ENCODE results near the gene SRMS.
"Not testable (repeated sequence)": the region's sequence is repeated elsewhere in the genome, so short reads cannot be mapped to it uniquely, and the experiment has no call there.

SRMS gene

DNA sequence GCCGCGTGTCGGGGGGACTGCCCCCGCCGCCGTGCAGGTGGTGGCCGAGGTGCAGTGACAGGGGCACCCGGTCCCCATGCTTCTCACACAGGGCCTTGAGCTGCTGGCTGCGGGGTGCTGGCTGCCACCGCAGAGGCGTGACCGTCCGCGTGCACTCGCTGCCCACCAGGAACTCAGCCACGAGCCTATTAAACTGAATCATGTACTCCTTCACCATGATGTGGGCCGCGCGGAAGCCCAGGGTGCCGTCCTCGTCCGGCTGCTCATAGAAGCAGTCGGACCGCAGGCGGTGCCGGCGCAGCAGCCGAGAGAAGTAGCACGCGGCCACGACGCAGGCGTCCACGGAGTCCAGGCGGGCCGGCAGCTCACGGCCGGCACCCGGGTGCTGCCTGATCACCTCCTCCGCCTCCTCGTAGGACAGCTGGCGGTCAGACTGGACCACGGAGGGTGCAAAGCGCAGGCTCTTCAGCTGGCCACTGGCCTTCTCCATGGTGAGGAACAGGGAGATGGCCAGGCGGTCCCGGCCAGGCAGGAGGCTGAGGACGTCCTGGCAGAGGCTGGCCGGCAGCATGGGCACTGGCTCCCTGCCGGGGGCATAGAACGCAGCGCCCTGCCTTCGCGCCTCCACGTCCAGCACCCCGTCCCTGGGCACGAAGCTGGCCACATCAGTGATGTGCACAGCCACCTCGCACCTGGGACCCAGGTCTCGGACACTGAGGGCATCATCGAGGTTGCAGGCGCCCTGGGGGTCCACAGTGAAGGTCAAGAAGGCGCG, 16.7 kb upstream of the SRMS start:
- no peaks in the 10 kb centered on the region for H3K27me3 Mint-ChIP-seq
- no peaks in the 10 kb centered on the region for H3K9me3 Mint-ChIP-seq
- no peak overlapping the region for H3K4me3 Mint-ChIP-seq
- no peak for DNase-seq
- H3K4me1 Mint-ChIP-seq = peaks cover 25 to 29% of the 10 kb centered on the region in 2 donors
- H3K36me3 Mint-ChIP-seq = peaks cover 34 to 37% of the 10 kb centered on the region in 2 donors
- no peak for ATAC-seq (replicated peaks)
- H3K27ac Mint-ChIP-seq = no peak overlapping the region

DNA sequence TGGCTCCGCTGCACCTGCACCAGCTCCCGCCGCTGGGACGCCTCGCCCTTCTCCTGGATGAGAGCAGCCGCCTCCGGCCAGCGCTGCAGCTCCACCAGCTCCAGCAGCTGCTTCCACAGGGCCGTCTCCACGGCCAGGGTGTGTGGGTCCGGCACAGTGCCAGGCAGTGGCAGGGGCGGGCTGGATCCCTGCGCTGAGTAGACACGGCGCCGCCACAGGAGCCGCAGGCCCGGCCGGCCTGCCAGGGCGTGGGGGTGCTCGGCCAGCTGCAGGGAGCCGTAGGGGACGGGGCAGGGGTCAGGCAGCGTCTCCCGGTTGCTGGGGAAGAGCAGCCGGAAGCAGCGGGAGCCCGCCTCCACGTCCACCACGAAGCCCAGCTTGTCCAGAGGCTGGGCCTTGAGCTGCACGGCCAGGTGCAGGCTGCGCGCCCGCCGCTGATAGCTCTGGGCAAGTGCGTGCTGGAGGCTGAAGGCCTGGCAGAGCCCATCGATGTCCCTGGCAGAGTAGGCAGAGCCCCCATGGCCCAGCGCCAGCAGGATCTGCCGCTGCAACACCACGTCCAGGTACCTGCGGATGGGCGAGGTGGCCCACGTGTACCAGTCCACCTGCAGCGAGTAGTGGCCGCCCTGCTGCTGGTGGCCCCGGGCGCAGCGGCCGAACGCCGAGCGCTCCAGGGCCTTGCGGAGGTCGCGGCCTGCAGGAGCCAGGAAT, 15.8 kb upstream of the SRMS start:
- Mint-ChIP-seq H3K27ac (no peak overlapping the region), H3K9me3 (peaks cover 0 to 1% of the 10 kb centered on the region in 2 donors), H3K27me3 (no peaks in the 10 kb centered on the region), H3K4me1 (peaks cover 21% of the 10 kb centered on the region in 2 donors), H3K4me3 (no peak overlapping the region), H3K36me3 (peaks cover 40 to 44% of the 10 kb centered on the region in 2 donors)
- DNase-seq = no peak
- no peak for ATAC-seq (replicated peaks)

DNA sequence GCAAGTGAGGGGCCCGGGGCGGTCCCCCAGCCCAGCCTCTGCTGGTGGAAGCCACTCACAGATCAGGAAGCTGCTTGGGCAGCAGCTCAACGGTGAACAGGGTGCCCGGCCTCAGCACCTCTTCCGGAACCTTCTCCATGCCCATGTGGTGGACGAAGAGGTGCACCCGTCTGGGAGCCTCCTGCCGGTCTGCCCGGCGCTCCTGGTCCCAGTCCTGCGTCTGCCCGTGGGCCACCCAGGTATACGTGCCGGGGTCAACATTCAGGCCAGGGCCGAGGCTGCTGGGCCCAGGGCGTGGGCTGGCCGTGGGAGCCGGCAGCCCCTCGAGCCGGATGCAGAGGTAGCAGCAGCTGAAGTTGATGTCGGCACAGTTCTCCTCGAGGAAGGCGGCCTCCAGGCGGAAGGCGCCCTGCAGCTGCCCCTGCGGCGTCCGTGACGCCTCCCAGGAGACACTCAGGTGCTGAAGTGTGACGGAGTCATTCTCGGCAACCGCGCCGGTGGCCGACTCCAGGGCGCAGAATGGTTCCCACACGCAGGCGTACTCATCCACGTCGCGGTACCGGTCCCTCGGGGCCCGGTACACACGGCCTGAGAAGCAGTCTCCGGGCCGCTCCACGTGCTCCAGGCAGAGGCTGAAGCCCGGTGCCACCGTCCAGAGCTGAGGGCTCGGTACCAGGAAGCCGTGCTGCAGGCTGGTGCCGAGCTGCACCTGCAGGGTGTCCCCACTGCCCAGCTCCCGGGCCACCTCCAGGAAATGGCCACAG, 15.1 kb upstream of the SRMS start:
- ATAC-seq (replicated peaks) = no peak
- no peak for DNase-seq
- Mint-ChIP-seq H3K4me1 (peaks cover 13% of the 10 kb centered on the region in 2 donors), H3K36me3 (peaks cover 40 to 44% of the 10 kb centered on the region in 2 donors), H3K9me3 (peaks cover 0 to 1% of the 10 kb centered on the region in 2 donors), H3K4me3 (no peak overlapping the region), H3K27me3 (no peaks in the 10 kb centered on the region), H3K27ac (no peak overlapping the region)

DNA sequence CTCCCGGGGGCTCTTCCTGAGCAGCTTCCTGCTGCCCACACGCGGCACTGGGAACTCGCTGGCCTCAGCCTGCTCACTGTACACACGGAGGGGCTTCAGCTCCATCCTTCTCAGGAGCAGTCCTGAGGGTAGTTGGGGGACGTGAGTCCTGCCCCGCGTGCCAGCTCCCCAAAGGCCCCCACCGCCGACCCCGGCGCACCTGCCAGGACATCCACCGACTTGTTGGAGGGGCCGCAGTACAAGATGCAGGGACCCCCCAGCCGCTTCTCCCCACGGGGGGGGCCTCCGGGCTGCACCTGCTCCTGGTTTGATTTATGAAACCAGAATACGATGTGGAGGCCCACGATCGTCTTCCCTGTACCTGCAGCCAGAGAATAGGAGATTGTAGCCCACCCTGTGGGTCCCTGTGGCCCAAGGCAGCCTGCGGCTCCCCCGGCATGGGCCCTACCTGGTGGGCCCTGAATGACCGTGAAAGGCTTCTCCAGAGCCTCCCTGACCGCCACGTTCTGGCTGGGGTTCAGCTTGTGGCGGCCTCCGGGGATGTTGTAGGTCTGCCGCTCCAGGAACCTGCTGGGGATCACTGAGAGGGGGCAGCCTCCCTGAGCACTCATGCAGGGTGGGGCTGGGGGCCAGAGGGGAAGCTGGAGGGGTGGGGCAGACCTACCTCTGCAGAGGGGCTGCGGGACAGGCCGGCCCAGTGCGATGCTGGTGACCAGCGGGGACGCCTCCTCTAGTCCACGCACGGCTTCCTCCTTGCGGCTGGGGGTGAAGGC, 14.3 kb upstream of the SRMS start:
- ATAC-seq (replicated peaks) = no peak
- no peak for DNase-seq
- Mint-ChIP-seq H3K36me3 (peaks cover 36 to 43% of the 10 kb centered on the region in 2 donors), H3K4me1 (peaks cover 5 to 10% of the 10 kb centered on the region in 2 donors), H3K4me3 (no peak overlapping the region), H3K27ac (no peak overlapping the region), H3K27me3 (no peaks in the 10 kb centered on the region), H3K9me3 (peaks cover 0 to 1% of the 10 kb centered on the region in 2 donors)

DNA sequence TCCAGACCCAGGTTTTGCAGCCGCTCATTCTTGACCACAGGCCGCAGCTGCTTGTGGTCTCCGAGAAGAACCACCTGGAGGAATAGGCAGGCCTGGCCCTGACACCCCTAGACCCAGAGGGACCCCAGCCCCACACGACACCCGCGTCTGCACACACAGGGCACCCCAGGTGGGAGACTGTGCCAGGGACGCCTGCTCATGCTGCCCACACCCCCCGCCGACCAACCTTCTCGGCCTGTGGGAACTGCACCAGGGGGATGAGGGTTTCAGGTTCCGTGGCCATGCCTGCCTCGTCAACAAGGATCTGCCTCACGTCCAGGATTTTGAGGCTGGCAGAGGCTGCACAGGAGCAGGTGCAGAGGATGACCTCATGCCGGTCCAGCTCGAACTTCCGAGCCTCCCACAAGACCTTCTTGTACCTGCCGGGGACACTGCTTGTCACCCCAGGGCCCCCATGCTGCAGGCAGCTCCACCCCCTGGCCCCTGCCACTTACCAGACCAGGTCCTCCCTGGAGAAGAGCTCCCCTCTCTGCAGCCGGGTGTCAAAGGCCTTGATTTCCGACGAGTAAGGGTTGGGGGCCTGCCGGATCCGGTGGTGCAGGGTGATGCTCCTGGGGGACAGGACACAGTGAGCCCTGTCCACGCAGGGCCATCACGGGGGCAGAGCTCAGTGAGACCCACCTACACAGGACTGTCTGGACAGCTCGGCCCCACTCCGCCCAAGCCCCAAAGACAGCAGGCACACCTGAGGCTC, 13.5 kb upstream of the SRMS start:
- Mint-ChIP-seq H3K4me3 (no peak overlapping the region), H3K27ac (no peak overlapping the region), H3K27me3 (no peaks in the 10 kb centered on the region), H3K4me1 (peaks cover 8 to 10% of the 10 kb centered on the region in 2 donors), H3K36me3 (peaks cover 35 to 42% of the 10 kb centered on the region in 2 donors), H3K9me3 (peaks cover 0 to 1% of the 10 kb centered on the region in 2 donors)
- DNase-seq (no peak), ATAC-seq (replicated peaks) (no peak)

DNA sequence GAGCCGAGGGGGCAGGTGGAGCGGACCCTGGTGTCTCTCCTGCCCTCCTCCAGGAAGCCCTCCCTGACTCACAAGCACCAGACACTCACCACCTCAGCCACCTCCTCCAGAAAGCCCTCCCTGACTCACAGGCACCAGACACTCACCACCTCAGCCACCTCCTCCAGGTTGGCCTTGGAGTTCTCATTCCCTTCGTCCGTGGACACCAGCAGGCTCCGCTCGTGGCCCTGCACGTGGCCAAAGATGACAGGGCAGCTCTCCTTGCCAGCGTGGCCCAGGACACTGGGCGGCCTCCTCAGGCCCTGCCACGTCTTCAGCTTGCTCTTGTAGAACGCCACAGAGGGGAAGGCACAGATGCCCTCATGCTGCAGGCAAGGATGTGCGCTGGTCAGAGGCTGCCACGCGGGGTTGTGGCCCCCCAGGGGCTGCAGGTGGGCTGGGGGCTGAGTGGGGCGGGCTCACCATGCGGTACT, 12.8 kb upstream of the SRMS start:
- DNase-seq (no peak), ATAC-seq (replicated peaks) (no peak)
- H3K9me3 Mint-ChIP-seq = peaks cover 0 to 1% of the 10 kb centered on the region in 2 donors
- no peak overlapping the region for H3K27ac Mint-ChIP-seq
- H3K4me3 Mint-ChIP-seq = no peak overlapping the region
- peaks cover 29 to 36% of the 10 kb centered on the region in 2 donors for H3K36me3 Mint-ChIP-seq
- H3K27me3 Mint-ChIP-seq = no peaks in the 10 kb centered on the region
- peaks cover 8 to 14% of the 10 kb centered on the region in 2 donors for H3K4me1 Mint-ChIP-seq

DNA sequence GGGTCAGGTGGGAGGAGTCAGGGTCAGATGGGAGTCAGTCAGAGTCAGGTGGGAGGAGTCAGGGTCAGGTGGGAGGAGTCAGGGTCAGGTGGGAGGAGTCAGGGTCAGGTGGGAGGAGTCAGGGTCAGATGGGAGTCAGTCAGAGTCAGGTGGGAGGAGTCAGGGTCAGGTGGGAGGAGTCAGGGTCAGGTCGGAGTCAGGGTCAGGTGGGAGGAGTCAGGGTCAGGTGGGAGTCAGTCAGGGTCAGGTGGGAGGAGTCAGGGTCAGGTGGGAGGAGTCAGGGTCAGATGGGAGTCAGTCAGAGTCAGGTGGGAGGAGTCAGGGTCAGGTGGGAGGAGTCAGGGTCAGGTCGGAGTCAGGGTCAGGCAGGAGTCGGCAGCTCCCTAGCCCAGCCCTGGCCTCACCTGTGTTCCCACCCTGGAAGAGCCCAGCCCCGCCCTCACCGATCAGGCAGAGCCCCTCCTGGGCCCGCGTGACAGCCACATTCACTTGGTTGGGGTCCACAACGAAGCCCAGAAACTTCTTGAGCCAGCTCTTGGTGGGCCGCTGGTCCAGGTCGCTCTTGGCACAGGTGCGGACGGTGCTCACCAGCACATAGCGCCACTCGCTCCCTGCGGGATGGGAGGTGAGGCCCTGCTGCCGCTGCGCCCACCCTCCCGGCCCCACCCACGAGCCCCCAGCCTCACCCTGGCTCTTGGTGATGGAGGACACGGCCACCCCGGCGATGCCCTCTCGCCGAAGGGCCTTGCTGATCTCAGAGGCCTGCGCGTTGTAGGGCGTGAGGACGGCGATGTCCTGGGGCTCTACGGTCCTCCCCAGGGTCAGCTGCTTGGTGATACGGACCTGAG, 12.2 kb upstream of the SRMS start:
- not testable (repeated sequence) for ATAC-seq (replicated peaks); H3K4me3 Mint-ChIP-seq; DNase-seq; H3K27ac Mint-ChIP-seq; H3K9me3 Mint-ChIP-seq; H3K27me3 Mint-ChIP-seq
- Mint-ChIP-seq H3K36me3 (peaks cover 29 to 34% of the 10 kb centered on the region in 2 donors), H3K4me1 (peaks cover 13 to 18% of the 10 kb centered on the region in 2 donors)

DNA sequence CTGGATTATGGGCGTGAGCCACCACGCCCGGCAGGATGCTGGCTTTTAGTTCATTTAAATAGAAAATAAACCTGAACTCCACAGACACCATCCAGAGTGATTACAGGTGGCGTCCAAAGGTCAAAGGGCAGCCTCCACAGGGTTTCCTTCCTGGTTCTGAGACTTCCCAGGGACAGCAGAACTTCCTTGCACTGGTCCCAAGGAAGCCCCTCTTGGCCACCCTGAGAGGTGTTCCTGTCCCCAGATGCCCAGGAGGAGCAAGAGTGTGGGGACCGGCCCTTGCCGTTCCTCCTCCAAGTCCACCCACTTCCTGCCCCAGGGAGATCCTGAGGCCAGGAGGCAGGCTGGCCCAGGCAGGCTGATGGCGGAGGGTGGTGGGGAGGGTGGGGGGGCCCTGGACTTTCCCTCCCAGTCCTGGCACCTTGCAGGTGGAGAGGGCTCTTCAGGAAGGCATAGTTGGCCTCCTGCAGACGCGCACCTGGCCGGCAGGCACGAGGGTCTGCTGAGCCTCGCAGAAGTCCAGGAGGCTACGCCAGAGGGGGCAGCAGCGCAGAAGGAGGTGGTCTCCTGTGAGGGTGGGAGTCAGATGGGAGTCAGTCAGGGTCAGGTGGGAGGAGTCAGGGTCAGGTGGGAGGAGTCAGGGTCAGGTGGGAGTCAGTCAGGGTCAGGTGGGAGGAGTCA, 11.4 kb upstream of the SRMS start:
- Mint-ChIP-seq H3K9me3 (peaks cover 0 to 1% of the 10 kb centered on the region in 2 donors), H3K4me3 (no peak overlapping the region), H3K36me3 (peaks cover 25 to 31% of the 10 kb centered on the region in 2 donors), H3K27me3 (no peaks in the 10 kb centered on the region), H3K4me1 (peaks cover 17 to 24% of the 10 kb centered on the region in 2 donors), H3K27ac (no peak overlapping the region)
- DNase-seq (no peak), ATAC-seq (replicated peaks) (no peak)

DNA sequence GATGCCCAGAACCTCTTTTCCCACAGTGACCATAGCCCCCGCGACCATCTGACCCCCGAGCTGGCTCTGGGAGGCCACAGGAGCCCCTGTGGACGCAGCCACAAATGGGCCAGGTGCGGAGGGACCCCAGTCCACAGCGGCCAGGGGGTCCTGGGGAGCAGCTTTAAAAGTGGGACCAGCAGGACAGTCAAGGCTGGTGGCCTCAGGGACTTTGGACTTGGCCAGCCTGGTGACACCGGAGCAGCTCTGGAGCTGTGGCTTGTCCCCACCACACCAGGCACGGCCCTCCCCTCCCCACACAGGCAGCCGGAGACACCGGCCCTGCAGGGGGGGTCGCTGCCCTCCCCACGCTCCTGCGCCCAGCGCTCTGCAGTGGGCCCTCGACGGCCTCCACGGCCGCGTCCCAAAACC, 9.9 kb upstream of the SRMS start:
- Mint-ChIP-seq H3K9me3 (peaks cover 0 to 1% of the 10 kb centered on the region in 2 donors), H3K27ac (no peak overlapping the region)

DNA sequence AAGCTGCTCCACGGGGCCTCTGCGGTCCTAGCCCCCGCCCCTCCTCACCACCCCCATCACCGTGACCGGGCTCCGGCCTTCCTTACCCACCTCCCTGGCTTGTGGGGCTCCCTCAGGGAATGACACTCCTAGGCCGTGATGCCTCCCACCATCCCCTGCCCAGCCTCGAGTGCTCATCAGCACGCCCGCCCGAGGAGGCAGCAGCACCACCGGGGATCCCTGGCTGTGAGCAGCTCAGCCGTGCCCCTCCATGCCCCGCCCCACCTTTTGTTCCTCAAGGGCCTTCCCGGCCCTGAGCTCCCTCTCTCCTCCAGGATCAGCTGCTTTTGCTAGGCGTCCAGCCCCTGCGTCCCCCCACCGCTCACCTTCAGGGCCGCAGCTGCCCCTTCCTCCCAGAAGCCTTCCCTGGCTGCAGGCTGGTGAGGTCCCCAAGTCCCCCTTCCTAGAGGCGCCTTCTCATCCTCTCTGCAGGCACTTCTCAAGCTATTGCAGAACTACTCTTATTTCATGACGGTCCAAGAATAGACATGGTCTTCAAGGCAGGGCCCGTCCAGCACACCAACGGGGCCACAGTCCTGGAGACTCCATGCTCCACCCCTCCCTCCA, 9.4 kb upstream of the SRMS start:
- Mint-ChIP-seq H3K9me3 (peaks cover 0 to 1% of the 10 kb centered on the region in 2 donors), H3K27me3 (no peaks in the 10 kb centered on the region), H3K4me1 (peaks cover 22 to 42% of the 10 kb centered on the region in 2 donors), H3K4me3 (no peak overlapping the region), H3K27ac (no peak overlapping the region), H3K36me3 (peaks cover 24 to 30% of the 10 kb centered on the region in 2 donors)
- DNase-seq (no peak), ATAC-seq (replicated peaks) (no peak)

More for the DNA sequence above, 9.9 kb upstream of the SRMS start:
- H3K36me3 Mint-ChIP-seq = peaks cover 24 to 30% of the 10 kb centered on the region in 2 donors
- H3K4me1 Mint-ChIP-seq = peaks cover 21 to 37% of the 10 kb centered on the region in 2 donors
- no peaks in the 10 kb centered on the region for H3K27me3 Mint-ChIP-seq
- DNase-seq = no peak
- no peak for ATAC-seq (replicated peaks)
- H3K4me3 Mint-ChIP-seq = no peak overlapping the region

DNA sequence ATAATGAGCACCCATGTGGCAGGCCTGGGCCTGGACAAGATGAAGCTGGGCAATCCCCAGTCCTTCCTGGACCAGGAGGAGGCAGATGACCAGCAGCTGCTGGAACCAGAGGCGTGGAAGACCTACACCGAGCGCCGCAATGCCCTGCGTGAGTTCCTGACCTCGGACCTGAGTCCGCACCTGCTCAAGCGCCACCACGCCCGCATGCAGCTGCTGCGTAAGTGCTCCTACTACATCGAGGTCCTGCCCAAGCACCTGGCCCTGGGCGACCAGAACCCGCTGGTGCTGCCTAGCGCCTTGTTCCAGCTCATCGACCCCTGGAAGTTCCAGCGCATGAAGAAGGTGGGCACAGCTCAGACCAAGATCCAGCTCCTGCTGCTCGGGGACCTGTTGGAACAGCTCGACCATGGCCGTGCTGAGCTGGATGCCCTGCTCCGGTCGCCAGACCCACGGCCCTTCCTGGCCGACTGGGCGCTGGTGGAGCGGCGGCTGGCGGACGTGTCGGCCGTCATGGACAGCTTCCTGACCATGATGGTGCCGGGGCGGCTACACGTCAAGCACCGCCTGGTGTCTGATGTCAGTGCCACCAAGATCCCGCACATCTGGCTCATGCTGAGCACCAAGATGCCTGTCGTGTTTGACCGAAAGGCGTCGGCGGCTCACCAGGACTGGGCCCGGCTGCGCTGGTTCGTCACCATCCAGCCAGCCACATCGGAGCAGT, 8.3 kb upstream of the SRMS start:
- H3K4me3 Mint-ChIP-seq = peak overlapping the region in 1 of 2 donors; percentile 32
- DNase-seq (no peak), ATAC-seq (replicated peaks) (no peak)
- peaks cover 25 to 43% of the 10 kb centered on the region in 2 donors for H3K4me1 Mint-ChIP-seq
- H3K36me3 Mint-ChIP-seq = peaks cover 15 to 23% of the 10 kb centered on the region in 2 donors
- no peak overlapping the region for H3K27ac Mint-ChIP-seq
- no peaks in the 10 kb centered on the region for H3K27me3 Mint-ChIP-seq
- H3K9me3 Mint-ChIP-seq = peaks cover 0 to 1% of the 10 kb centered on the region in 2 donors

All from stimulated activated naive B cell treated with anti-CD40 and anti-IgM and Interleukin-4, amounts not matched to agents 10 μg/mL and 1 μg/mL and 100 μg/mL, for 72 hours (primary cell).